ENCODE data around the gene NOL12.
"Not testable (repeated sequence)": the region's sequence is repeated elsewhere in the genome, so short reads cannot be mapped to it uniquely, and the experiment has no call there.

The NOL12 gene, protein sequence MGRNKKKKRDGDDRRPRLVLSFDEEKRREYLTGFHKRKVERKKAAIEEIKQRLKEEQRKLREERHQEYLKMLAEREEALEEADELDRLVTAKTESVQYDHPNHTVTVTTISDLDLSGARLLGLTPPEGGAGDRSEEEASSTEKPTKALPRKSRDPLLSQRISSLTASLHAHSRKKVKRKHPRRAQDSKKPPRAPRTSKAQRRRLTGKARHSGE

DNA sequence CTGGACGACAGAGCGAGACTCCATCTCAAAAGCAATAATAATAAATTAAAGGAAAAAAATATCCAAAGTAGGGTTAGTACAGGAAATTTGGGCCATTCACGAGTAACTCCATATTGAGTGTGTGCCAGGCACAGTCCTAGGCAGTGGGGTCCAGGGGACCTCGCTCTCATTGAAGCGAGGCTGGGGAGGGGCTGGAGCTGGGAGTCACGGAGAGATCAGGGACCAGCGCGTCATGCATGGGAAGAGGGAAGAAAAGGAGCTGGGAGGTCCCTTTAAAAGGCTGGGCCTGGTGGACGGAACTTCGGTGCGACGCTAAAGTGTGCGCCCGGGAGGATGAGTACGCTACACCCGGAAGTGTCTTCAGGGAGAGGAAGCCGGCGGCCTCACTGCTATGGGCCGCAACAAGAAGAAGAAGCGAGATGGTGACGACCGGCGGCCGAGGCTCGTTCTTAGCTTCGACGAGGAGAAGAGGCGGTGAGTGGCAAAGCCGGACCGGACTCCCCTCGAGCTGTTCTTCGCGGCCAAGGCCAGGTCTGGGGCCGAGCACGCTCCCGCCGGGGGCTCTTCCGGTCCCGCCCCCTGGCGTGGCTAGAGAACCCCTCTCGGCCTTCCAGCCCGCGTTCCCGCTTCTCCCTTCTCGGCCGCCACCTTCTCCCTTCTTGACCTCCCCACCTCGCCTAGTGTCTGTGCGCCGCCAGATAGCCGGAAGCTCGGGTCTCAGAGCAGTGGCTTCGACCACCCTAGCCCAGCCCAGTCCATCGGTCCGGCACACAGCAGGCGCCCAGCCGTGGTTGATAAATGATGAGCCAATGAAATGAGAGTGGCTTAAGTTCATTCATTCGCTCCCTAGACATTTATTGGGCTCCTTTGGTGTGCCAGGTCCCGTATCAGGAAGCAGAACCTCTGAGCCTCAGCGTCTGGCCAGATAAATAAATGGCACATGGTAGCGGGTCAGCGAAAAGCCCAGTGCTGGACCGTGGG lies at the start of gene NOL12:
NOL12 (plus strand) TSS at position 342 of the 981 bp plus-strand sequence; CDS start at position 392, 50 bp downstream.
- peak; percentile 88 for DNase-seq

DNA sequence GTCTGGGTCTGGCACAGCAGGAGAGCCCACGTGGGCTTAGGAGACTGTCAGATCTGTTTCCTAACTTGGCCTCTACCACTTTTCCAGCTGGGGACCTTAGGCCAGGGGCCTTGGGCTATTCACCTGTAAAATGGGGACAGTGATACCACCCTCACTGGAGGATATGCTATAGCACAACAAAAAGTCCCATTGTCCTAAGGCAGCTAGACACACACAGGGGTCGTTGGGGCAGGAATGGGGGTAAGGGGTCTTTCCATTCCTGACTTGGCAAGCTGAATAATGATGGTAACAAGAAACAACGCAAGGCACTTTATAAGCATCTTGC lies 49.2 kb upstream of the NOL12 start:
- DNase-seq, result no peak

DNA sequence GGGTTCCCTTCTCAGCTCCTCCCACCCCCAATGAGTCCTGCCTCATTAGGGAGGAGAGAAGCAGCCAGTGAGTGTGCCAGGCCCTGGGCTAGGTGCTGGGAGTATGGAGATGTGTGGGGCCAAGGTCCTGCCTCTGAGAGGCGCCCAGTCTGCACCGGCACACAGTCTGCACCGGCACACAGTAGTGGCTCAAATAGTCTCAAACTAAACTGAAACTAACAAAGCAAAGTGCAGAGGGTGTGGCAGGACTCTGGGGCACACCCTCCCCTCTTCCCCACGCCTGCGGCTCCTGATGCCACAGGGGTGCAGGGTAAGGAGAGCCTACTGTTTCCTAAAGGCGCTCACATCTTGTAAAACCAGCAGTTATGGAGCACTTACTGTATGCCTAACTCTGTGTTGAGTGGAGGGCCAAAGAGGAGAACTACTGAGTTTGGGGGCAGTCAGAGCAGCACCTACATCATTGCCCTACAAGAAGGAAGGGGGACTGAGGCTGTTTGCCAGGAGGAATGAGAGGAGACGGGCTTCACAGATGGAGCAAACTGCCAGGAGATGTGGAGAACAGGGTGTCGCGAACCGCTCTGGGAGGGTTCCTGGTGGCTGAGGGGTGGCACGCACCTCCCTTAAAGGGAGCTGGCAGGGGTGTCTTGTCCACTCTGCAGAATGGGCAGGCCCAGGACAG lies 47.6 kb upstream of the NOL12 start:
- peak; percentile 68 for DNase-seq

DNA sequence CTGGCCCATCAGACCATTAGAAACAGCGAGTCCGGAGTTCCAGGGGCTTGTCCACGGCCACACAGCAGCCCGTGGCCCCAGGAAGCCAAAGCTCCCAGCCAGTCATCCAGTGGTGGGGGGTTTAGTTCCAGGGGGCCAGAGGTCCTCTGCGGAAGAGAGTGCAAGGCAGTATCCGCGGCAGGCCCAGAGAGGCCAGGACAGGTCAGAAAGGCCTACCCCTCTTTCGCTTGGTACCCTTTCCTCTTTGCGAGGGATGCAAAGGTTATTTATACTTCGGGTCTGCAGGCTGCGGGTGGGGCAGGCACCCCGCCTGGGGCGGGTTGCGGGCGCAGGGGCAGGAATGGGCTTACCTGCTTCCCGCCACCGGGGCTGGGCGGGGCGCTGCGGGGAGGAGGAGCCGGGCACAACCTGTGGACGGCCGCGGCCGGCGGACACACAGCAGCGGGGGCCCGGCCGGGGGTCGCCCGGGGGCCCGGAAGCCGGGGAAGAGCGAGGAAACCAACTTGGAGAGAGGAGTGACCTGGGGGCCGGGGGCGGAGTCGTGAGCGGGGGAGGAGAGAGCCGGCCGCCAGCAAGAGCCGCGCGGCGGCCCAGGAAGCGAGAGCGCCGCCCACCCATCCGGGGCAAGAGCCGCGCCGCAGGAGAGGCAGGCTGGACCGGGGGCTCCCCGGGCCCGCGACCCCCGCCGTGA lies 46.9 kb upstream of the NOL12 start, which contains the start of gene SH3BP1:
SH3BP1 (plus strand) TSS at position 600 of the 691 bp plus-strand sequence. CDS start 119 bp downstream, outside the sequence.
- DNase-seq, result peak; percentile 74

DNA sequence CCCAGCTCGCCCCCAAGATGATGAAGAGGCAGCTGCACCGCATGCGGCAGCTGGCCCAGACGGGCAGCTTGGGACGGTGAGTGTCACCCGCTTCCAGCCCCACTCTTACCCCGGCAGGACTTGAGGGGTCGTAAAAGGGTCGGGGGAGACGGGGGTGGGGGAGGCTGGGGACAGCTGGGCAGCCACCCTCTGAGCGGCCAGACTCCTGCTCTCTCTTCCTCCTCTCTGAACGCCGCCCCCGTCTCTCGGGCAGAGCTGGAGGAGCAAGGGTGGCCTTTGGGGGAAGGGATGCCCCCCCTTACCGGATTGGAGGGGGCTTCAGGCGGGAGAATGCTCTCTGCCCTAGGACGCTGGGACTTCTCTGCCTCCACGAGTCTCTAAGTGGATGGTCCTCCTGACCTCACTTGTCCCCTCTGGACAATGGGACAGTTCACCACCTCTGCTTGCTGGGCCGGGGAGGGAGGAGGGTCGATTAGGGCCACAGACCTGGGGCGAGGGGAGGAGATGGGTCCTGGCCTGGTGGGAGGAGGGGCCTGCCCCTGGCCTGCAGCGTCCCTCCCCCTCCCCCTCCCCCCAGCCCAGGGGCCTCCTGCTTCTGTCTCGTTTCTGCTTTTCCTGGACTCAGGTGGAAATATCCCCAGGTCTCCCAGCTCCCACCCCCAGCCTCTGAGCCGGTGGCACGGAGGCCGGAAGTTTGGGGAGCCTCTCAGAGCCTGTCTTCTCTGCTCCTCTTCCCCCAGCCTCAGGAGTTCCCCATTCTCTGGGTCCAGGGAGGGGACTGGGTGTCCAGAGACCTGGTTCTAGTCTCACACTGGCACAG lies 46.2 kb upstream of the NOL12 start:
- DNase-seq, result peak; percentile 44

DNA sequence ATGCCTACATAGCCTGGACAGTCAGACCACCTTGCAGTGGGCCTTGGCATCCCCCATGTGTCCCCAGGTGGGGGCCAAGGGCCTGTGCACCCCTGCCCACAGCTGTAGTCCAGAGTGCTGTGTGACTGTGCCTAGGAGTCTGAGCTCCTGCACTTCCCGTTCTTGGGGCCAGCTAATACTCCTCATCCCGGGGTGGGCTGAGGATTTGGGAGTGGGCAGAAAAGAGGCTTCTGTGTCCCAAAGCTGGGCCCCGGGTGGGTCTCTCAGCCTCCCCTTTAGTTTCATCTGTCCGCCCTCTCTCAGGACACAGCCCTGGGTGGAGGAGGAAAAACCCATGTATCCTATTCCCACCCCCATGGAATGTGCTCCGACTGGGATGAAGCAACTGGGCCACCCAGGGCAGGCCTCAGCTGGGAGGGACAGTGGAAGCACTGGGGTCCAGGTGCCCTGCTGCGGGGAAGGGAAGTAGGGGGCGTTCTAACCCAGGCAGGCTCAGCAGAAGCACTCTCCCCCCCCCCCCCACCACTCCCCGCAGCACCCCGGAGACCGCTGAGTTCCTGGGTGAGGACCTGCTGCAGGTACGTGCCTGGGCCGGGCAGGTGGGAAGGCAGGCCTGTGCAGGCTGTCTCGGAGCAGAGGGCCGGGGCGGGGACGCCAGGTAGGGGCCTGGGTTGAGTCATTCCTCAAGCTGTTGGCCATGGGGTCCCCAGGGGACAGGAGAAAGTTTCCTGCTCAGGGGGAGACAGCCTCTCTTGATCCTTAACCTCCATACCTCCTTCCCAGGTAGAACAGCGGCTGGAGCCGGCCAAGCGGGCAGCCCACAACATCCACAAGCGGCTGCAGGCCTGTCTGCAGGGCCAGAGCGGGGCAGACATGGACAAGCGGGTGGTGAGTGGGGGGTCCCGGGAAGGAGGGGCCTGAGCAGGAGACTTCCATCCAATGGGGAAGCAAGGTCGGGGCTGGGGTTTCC lies 45.3 kb upstream of the NOL12 start:
- DNase-seq, result no peak

DNA sequence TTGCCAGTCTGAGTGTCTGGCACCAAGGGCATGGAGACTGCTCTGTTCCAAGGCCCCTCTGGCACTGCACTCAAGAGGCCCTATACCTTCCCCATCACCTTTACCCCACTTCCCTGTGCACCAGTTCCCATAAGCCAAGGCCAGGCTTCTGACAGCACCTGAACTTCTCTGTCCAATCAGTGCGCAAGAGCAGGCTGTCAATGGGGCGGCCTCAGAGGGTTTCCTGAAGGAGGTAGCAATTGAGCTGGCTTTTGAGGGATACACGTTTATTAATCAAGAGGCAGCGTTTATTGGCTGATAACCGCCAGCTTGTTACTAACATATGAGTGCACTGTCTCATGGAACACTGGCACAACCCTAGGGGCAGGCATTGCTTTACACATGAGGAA lies 44.6 kb upstream of the NOL12 start:
- DNase-seq, result no peak

DNA sequence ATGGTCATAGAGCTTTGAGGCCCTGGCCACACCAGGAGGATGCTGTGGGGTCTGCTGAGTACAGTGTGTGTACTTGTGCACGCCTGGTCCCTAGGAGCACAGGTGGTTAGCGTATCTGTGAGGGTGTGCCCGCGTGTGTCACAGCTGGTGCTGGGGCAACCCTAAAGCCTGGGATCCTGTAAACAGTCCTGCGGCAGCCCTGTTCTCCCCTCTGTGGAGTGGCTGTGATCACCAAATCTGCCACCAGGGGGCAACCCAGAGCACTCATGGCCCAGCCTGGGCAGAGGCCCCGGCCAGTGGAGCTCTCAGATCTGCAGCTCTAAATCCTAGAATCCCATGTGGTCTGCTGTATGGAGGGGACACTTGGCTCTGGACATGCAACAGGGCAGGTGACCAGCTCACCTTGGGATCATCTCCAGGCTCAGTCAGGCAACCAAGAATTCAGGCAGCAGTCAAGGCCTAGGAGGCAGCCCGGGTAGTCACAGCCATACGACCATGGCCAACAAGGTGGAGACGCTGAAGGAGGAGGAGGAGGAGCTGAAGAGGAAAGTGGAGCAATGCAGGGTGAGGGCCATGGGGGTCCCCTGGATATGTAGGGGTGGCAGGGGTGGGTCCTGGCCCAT lies 42.8 kb upstream of the NOL12 start:
- DNase-seq, result peak; percentile 92

DNA sequence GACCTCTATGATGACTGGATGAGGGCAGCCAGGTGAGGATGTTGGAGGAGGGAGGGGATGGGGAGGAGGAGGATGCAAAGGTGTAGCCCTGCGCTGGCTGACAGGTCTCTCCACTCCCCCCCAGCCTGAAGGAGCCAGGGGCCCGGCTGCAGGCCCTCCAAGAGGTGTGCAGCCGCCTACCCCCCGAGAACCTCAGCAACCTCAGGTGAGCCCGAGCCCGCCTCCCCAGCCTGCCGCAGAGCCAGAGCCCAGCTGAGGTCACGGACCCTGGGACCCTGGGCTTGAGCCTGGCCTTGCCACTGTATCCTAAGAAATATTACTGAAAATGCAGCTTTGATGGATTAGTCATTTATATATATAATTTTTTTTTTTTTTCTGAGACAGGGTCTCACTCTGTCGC lies 38.8 kb upstream of the NOL12 start:
- no peak for DNase-seq

DNA sequence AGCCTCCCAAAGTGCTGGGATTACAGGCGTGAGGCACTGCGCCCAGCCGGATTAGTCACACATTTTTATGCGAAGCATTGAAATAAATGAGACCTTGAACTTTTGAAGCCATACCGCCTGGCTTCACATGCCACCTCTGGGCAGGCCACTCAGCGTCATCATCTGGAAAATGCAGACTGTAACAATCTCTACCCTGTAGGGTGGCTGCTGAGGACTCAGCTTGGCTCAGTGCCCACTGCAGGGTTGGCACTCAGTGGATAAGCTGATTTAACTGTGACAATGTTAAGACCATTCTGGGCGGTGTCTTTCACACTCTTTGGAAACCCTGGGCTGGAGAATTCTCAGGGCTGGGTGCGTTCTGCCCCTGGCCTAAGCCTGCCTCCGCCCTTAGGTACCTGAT lies 38.2 kb upstream of the NOL12 start:
- DNase-seq, result no peak

DNA sequence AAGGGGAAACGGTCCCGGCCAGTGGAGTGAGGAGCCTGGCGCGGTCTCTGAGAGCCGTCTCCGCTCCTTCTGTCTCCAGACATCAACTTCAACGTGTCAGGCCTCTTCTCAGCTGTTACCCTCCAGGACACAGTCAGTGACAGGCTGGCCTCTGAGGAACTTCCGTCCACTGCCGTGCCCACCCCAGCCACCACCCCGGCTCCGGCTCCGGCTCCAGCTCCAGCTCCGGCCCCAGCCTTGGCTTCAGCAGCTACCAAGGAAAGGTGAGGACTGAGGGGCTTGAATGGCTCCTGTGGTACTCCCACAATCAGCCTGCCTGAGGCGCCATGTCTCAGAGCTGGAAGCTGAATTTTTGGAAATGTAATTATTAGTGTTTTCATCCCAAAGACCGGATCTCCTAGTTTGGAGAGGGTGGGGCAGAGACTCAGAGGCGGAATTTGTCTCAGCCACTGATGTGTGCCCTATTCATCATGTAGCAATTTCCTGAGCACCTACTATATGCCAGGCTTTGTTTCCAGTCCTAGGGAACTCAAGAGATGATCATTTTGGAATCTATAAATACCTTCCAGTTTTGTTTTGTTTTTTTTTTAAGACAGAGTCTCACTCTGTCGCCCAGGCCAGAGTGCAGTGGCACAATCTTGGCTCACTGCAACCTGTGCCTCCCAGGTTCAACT lies 35.5 kb upstream of the NOL12 start:
- DNase-seq, result no peak

DNA sequence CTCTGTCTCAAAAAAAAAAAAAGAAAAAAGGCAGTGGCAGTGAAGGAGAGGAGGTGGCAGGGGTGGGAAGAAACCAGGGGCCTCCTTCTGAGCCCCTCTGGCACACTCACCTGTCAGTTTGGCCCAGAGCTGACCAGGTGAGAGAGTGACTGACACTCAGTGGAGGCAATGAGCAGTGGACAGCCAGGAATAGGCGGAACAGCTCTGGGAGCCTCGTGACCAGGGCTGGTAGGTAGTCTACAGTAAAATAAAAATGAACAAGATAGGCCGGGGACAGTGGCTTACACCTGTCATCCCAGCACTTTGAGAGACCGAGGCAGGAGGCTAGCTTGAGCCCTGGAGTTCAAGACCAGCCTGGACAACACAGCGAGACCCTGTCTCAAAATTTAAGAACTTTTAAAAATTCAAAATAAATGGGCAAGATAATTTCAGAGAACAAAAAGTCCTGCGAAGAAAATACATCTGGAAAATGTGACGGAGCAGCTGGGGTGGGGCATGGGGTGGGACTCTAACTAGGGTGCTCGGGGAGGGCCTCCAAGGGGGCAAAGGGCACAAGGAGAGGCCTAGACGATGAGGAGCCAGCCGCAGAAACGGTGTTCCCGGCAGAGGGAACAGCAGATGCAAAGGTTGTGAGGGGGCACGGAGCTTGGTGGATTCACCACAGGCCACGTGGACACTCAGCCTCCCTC lies 31.4 kb upstream of the NOL12 start:
- DNase-seq, result no peak

DNA sequence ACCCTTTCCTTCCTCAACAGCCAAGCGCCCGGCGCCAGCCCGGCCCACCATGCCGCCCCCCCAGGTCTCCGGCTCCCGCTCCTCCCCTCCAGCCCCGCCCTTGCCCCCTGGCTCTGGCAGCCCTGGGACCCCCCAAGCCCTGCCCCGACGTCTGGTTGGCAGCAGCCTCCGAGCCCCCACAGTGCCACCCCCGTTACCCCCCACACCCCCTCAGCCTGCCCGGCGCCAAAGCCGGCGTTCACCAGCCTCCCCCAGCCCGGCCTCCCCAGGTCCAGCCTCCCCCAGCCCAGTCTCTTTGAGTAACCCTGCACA lies 30.9 kb upstream of the NOL12 start:
- DNase-seq, result no peak

DNA sequence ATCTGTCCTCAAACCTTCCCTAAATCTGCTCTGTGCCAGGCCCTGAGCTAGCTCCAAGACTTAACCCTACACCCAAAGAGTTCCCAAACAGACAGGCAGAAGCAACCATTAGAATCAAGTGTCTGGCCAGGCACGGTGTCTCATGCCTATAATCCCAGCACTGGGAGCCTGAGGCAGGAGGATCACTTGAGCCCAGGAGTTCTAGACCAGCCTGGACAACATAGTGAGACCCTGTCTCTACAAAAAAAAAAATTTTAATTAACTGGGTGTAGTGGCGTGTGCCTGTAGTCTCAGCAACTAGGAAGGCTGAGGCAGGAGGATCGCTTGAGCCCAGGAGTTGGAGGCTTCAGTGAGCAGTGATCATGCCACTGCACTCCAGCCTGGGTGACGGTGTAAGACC lies 29.6 kb upstream of the NOL12 start:
- not testable (repeated sequence) for DNase-seq

DNA sequence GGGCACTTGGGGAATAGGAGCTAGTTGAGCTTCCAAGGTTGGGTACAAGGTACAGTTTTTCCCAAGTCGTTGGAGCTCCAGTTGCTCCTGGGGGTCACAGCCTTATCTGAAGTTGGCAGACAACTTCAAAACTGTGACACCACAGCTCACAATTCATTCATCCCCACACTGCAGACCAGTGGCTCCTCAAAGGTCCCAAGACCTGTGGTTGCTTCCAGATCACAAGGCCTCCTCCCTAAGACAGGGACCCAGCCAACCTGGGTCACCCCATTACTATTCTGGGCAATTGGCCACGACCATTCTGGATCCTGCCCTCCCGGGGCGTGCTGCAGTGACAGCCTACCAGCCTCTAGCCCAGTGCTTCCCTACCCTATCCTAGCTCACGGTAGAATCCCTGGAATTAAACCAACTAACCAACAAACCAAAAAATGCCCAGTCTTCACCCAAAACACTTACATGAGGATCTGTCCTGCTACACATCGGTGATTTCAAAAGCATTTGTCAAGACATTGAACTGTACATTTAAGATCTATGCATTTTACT lies 28.5 kb upstream of the NOL12 start:
- no peak for DNase-seq

DNA sequence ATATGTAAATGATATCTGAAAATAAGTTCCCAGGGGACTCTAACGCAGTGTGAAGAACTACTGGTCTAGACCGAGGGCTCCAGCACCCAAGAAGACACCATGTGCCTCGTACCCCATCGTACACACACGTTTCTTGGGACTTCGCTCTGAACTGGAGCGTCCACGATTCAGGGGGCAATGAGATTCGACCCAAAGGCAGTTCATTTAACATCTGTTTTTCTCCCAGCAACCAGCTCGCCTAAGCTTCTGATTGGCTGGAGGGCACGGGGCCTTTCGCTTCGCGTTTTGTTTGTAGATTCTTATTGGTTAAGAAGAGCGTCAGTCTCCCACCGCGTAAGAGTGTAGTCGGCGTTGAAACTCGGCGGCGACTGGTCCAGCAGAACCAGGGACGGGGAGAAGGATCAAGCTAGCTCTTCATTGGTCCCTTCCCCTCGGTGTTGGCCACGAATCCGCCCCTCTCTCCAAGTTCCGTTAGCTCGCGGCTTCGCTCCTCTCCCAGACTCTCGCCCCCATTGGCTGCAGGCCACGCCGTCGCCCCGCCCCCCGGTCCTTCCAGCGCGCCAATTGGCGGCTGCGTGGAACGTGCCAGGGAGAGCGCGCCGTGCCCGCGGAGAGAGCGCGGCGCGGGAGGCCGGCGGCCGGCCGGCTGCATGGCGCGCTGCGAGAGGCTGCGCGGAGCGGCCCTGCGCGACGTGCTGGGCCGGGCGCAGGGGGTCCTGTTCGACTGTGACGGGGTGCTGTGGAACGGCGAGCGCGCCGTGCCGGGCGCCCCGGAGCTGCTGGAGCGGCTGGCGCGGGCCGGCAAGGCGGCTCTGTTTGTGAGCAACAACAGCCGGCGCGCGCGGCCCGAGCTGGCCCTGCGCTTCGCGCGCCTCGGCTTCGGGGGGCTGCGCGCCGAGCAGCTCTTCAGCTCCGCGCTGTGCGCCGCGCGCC lies 27.7 kb upstream of the NOL12 start, which contains the start of gene PDXP:
PDXP (plus strand) TSS at position 591 of the 933 bp plus-strand sequence; CDS start at position 651, 60 bp downstream.
- DNase-seq, result peak; percentile 99

DNA sequence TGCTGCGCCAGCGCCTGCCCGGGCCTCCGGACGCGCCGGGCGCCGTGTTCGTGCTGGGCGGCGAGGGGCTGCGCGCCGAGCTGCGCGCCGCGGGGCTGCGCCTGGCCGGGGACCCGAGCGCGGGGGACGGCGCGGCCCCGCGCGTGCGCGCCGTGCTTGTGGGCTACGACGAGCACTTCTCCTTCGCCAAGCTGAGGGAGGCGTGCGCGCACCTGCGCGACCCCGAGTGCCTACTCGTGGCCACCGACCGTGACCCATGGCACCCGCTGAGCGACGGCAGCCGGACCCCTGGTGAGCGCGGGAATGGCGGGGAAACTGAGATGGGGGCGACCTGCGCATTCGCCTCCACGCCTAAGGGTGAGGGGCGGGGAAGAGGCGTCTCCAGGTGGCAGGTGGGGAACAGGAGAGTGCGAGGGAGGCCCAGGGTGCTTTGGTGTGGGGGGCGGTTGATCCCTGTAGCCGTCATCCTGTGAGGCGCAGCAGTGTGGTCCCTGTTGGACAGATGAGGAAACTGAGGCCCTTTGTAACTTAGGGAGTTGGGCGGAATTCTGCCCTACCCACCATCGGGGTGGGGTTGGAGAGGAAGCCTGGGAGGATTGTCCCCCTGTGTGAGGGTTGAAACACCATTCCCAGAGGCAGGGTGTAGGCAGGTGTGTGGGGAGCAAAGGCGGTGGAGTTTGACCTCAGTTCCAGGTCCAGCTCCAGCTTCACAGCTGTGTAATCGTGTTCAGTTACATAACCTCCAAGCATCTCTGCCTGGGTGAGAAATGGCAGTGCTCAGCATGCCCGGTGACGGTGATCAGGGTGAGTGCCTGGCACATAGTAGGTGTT lies 26.9 kb upstream of the NOL12 start:
- peak; percentile 56 for DNase-seq
